Kasumi-1 (cell line): ENCODE measurements around the gene MRPL54.

Source experiments
- DNase-seq, 2 experiments: peaks; one replicate each; lab custom pipeline; 2025; lab: John Stamatoyannopoulos, UW

The MRPL54 gene

GRCh38 chr19:3769494-3769893, 7.0 kb downstream of the MRPL54 start:
- no peak for DNase-seq

- DNase-seq, result no peak
Observed at GRCh38 chr19:3770136-3770999, 7.9 kb downstream of the MRPL54 start.

- no peak for DNase-seq
Observed at GRCh38 chr19:3771000-3771905, 8.8 kb downstream of the MRPL54 start.

GRCh38 chr19:3771906-3772455, 9.5 kb downstream of the MRPL54 start, which contains the start of gene RAX2:
RAX2 (minus strand) TSS chr19:3772228; CDS start chr19:3771742, 486 bp downstream.
- DNase-seq, result no peak

- DNase-seq, result no peak
Observed at GRCh38 chr19:3773814-3774515, 11.5 kb downstream of the MRPL54 start.

- DNase-seq, result no peak
Observed at GRCh38 chr19:3774621-3775373, 12.3 kb downstream of the MRPL54 start.

GRCh38 chr19:3775374-3775711, 12.9 kb downstream of the MRPL54 start:
- DNase-seq, result no peak

- DNase-seq, result no peak
Observed at GRCh38 chr19:3775831-3776230, 13.3 kb downstream of the MRPL54 start.

GRCh38 chr19:3776479-3777040, 14.1 kb downstream of the MRPL54 start:
- no peak for DNase-seq

GRCh38 chr19:3778104-3778867, 15.8 kb downstream of the MRPL54 start:
- no peak for DNase-seq

- no peak for DNase-seq
Observed at GRCh38 chr19:3778899-3779723, 16.6 kb downstream of the MRPL54 start.

GRCh38 chr19:3780786-3781304, 18.4 kb downstream of the MRPL54 start:
- no peak for DNase-seq

- DNase-seq, result no peak
Observed at GRCh38 chr19:3781603-3782002, 19.1 kb downstream of the MRPL54 start.

GRCh38 chr19:3782330-3782729, 19.8 kb downstream of the MRPL54 start:
- DNase-seq, result no peak

GRCh38 chr19:3782903-3783302, 20.4 kb downstream of the MRPL54 start:
- DNase-seq, result no peak

GRCh38 chr19:3783660-3784584, 21.4 kb downstream of the MRPL54 start:
- peak; percentile 9 to 13 for DNase-seq

- no peak for DNase-seq
Observed at GRCh38 chr19:3784607-3785450, 22.3 kb downstream of the MRPL54 start.
